ENCODE data around the gene GAB4. TPM values are rescaled to one million over a fixed set of nuclear protein-coding genes. Genes with fewer than 3 reads are reported as not detected.

GAB4 gene
- total and polyA plus RNA-seq, 2 experiments from 2014 or later: 1.5 to 1.7 TPM

GRCh38 chr22:16968218-16968595, 39.8 kb downstream of the GAB4 start:
- peaks cover 9% of the 10 kb centered on the region for H3K27me3 Mint-ChIP-seq (ENCODE audit: insufficient read depth, low read depth, poor library complexity)
- H3K9me3 Mint-ChIP-seq: peaks cover 96% of the 10 kb centered on the region

More at GRCh38 chr22:16968218-16968595, 39.8 kb downstream of the GAB4 start:
- H3K27me3 ChIP-seq (ENCODE audit: insufficient read depth): no peaks in the 10 kb centered on the region
- no peaks in the 10 kb centered on the region for H3K4me1 Mint-ChIP-seq
- 0 out of 2 replicates have a peak, but pooled peaks cover 4% of the 10 kb centered on the region for H3K9me2 ChIP-seq (ENCODE audit: insufficient read depth)
- TF ChIP-seq ZNF114 (CRISPR knock-in tag; IDR thresholded peaks at IDR 0.05) (no peak), STAT1 (IDR thresholded peaks at IDR 0.05; ENCODE audit: unreplicated experiment) (no peak), POLR2AphosphoS5 (IDR thresholded peaks at IDR 0.05; ENCODE audit: low read depth) (no peak), ZNF462 (CRISPR knock-in tag; IDR thresholded peaks at IDR 0.05) (no peak), CTCF (conservative IDR thresholded peaks at IDR 0.05; ENCODE audit: low read depth in 2 of 2) (no peak), ZNF331 (CRISPR knock-in tag; IDR thresholded peaks at IDR 0.05; ENCODE audit: low read depth) (no peak), JUNB (IDR thresholded peaks at IDR 0.05; ENCODE audit: unreplicated experiment) (no peak), NANOG (IDR thresholded peaks at IDR 0.05; ENCODE audit: borderline replicate concordance) (no peak), EZH2 (IDR thresholded peaks at IDR 0.05; ENCODE audit: low read depth, unreplicated experiment) (no peak), CREB1 (CRISPR knock-in tag; IDR thresholded peaks at IDR 0.05; ENCODE audit: low read depth) (no peak), EZH2phosphoT487 (IDR thresholded peaks at IDR 0.05; ENCODE audit: unreplicated experiment) (no peak)
- TF ChIP-seq, protein P1, sequence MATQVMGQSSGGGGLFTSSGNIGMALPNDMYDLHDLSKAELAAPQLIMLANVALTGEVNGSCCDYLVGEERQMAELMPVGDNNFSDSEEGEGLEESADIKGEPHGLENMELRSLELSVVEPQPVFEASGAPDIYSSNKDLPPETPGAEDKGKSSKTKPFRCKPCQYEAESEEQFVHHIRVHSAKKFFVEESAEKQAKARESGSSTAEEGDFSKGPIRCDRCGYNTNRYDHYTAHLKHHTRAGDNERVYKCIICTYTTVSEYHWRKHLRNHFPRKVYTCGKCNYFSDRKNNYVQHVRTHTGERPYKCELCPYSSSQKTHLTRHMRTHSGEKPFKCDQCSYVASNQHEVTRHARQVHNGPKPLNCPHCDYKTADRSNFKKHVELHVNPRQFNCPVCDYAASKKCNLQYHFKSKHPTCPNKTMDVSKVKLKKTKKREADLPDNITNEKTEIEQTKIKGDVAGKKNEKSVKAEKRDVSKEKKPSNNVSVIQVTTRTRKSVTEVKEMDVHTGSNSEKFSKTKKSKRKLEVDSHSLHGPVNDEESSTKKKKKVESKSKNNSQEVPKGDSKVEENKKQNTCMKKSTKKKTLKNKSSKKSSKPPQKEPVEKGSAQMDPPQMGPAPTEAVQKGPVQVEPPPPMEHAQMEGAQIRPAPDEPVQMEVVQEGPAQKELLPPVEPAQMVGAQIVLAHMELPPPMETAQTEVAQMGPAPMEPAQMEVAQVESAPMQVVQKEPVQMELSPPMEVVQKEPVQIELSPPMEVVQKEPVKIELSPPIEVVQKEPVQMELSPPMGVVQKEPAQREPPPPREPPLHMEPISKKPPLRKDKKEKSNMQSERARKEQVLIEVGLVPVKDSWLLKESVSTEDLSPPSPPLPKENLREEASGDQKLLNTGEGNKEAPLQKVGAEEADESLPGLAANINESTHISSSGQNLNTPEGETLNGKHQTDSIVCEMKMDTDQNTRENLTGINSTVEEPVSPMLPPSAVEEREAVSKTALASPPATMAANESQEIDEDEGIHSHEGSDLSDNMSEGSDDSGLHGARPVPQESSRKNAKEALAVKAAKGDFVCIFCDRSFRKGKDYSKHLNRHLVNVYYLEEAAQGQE (IDR thresholded peaks at IDR 0.05; ENCODE audit: unreplicated experiment): no peak
- TF ChIP-seq, protein P2, sequence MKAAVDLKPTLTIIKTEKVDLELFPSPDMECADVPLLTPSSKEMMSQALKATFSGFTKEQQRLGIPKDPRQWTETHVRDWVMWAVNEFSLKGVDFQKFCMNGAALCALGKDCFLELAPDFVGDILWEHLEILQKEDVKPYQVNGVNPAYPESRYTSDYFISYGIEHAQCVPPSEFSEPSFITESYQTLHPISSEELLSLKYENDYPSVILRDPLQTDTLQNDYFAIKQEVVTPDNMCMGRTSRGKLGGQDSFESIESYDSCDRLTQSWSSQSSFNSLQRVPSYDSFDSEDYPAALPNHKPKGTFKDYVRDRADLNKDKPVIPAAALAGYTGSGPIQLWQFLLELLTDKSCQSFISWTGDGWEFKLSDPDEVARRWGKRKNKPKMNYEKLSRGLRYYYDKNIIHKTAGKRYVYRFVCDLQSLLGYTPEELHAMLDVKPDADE (IDR thresholded peaks at IDR 0.05): no peak
- no peak overlapping the region for H3K4me3 ChIP-seq
- H4K20me1 ChIP-seq (replicated peaks; ENCODE audit: insufficient read depth): no peaks in the 10 kb centered on the region
- H3K36me3 Mint-ChIP-seq (ENCODE audit: low read depth): peaks cover 22% of the 10 kb centered on the region; the same call in 2 of the 3 replicates
- no peak overlapping the region for H3K4me3 Mint-ChIP-seq
- DNase-seq (ENCODE audit: low spot score): no peak
- H3F3A ChIP-seq (replicated peaks; ENCODE audit: low read depth): no peaks in the 10 kb centered on the region
- no peaks in the 10 kb centered on the region for H3K36me3 ChIP-seq (ENCODE audit: insufficient read depth)
- H3K4me1 ChIP-seq (ENCODE audit: insufficient read depth): no peaks in the 10 kb centered on the region
- ATAC-seq: no peak
- no peaks in the 10 kb centered on the region for H3K79me2 ChIP-seq (replicated peaks; ENCODE audit: insufficient read depth)
- no peak overlapping the region for H2AFZ ChIP-seq
- no peak overlapping the region for H3K4me2 ChIP-seq
- no peak overlapping the region for H3K27ac ChIP-seq (ENCODE audit: low read depth)
- no peak overlapping the region for H3K27ac Mint-ChIP-seq
